Measurements from ENCODE around the gene LRRC37A3.
"Not testable (repeated sequence)": the region's sequence is repeated elsewhere in the genome, so short reads cannot be mapped to it uniquely, and the experiment has no call there.

The LRRC37A3 gene

GRCh38 chr17:64919289-64920025, at the start of gene LRRC37A3:
Gene LRRC37A3, minus strand, starts transcription at chr17:64919478. Its CDS starts 22,221 bp downstream, at chr17:64897257.
- peak; percentile 84 for DNase-seq (ENCODE audit: low read depth)

GRCh38 chr17:64965873-64966287, 46.6 kb upstream of the LRRC37A3 start:
- DNase-seq (ENCODE audit: low read depth), result not testable (repeated sequence)

- DNase-seq (ENCODE audit: low read depth), result not testable (repeated sequence)
These were observed 46.1 kb upstream of the LRRC37A3 start for GRCh38 chr17:64965256-64965872.

GRCh38 chr17:64964796-64965195, 45.5 kb upstream of the LRRC37A3 start:
- no peak for DNase-seq (ENCODE audit: low read depth)

GRCh38 chr17:64963814-64964213, 44.5 kb upstream of the LRRC37A3 start:
- DNase-seq (ENCODE audit: low read depth), result not testable (repeated sequence)

- not testable (repeated sequence) for DNase-seq (ENCODE audit: low read depth)
These were observed 42.5 kb upstream of the LRRC37A3 start for GRCh38 chr17:64961563-64962378.

GRCh38 chr17:64951877-64952276, 32.6 kb upstream of the LRRC37A3 start:
- DNase-seq (ENCODE audit: low read depth), result no peak

- DNase-seq (ENCODE audit: low read depth), result peak; percentile 60
These were observed 31.6 kb upstream of the LRRC37A3 start for GRCh38 chr17:64950871-64951270.

GRCh38 chr17:64947152-64947551, 27.9 kb upstream of the LRRC37A3 start:
- DNase-seq (ENCODE audit: low read depth), result no peak

GRCh38 chr17:64941761-64942160, 22.5 kb upstream of the LRRC37A3 start:
- DNase-seq (ENCODE audit: low read depth), result no peak

- no peak for DNase-seq (ENCODE audit: low read depth)
These were observed 21.8 kb upstream of the LRRC37A3 start for GRCh38 chr17:64941045-64941444.

- no peak for DNase-seq (ENCODE audit: low read depth)
These were observed 20.8 kb upstream of the LRRC37A3 start for GRCh38 chr17:64940055-64940454.

- DNase-seq (ENCODE audit: low read depth), result no peak
These were observed 19.7 kb upstream of the LRRC37A3 start for GRCh38 chr17:64938925-64939474.

GRCh38 chr17:64938290-64938689, 19.0 kb upstream of the LRRC37A3 start:
- DNase-seq (ENCODE audit: low read depth), result no peak

GRCh38 chr17:64936117-64936516, 16.8 kb upstream of the LRRC37A3 start:
- DNase-seq (ENCODE audit: low read depth), result no peak

- DNase-seq (ENCODE audit: low read depth), result not testable (repeated sequence)
These were observed 15.1 kb upstream of the LRRC37A3 start for GRCh38 chr17:64934284-64934778.

GRCh38 chr17:64932850-64933249, 13.6 kb upstream of the LRRC37A3 start:
- DNase-seq (ENCODE audit: low read depth), result not testable (repeated sequence)

- DNase-seq (ENCODE audit: low read depth), result not testable (repeated sequence)
These were observed 11.1 kb upstream of the LRRC37A3 start for GRCh38 chr17:64930374-64930773.

- DNase-seq (ENCODE audit: low read depth), result not testable (repeated sequence)
These were observed 10.3 kb upstream of the LRRC37A3 start for GRCh38 chr17:64929419-64930209.

- not testable (repeated sequence) for DNase-seq (ENCODE audit: low read depth)
These were observed 9.4 kb upstream of the LRRC37A3 start for GRCh38 chr17:64928701-64929100.

- DNase-seq (ENCODE audit: low read depth), result not testable (repeated sequence)
These were observed 8.2 kb upstream of the LRRC37A3 start for GRCh38 chr17:64927444-64927843.
